Endothelial cell (in vitro differentiated cells): ENCODE results near the gene KANSL1L. TPM values are rescaled to one million over a fixed set of nuclear protein-coding genes. Genes with fewer than 3 reads are reported as not detected.

Experiments used
- DNase-seq: peaks from one replicate; pipeline ENCODE4 v3.0.0; 2021; ENCODE audit warnings: low spot score
- H3K27ac Mint-ChIP-seq: one replicate; pipeline ENCODE4 v1.8.0; 2021; ENCODE audit warnings: mixed read lengths, inconsistent platforms; ENCODE audit not compliant: unreplicated experiment
- H3K27me3 Mint-ChIP-seq: one replicate; pipeline ENCODE4 v1.8.0; 2021; ENCODE audit warnings: mild to moderate bottlenecking, moderate library complexity, mixed read lengths, inconsistent platforms; ENCODE audit not compliant: unreplicated experiment
- H3K36me3 Mint-ChIP-seq: one replicate; pipeline ENCODE4 v1.8.0; 2021; ENCODE audit warnings: mild to moderate bottlenecking, low read depth, mixed read lengths, inconsistent platforms; ENCODE audit not compliant: unreplicated experiment
- H3K4me1 Mint-ChIP-seq: one replicate; pipeline ENCODE4 v1.8.0; 2021; ENCODE audit warnings: mild to moderate bottlenecking, mixed read lengths, inconsistent platforms; ENCODE audit not compliant: unreplicated experiment
- H3K4me3 Mint-ChIP-seq: one replicate; pipeline ENCODE4 v1.8.0; 2021; ENCODE audit warnings: mild to moderate bottlenecking, mixed read lengths, inconsistent platforms; ENCODE audit not compliant: unreplicated experiment
- H3K9me3 Mint-ChIP-seq: one replicate; pipeline ENCODE4 v1.8.0; 2021; ENCODE audit warnings: mixed read lengths, inconsistent platforms; ENCODE audit not compliant: unreplicated experiment
- total RNA-seq: library from RNA; stranded (reverse); fragmentation: NEBNext Ultra II Directional; extraction: Animal tissue kit (Norgen Biotek cat#: 25700); gene quantifications from one replicate; pipeline ENCODE4 v1.2.1, GENCODE V29; 2021; ENCODE audit not compliant: unreplicated experiment
- TF ChIP-seq, protein P1 (sequence below): fragments of 200-600 bp; sonication (generic); IDR thresholded peaks from one replicate; pipeline ENCODE4 v1.5.0; 2021; ENCODE audit warnings: antibody characterized with exemption; ENCODE audit not compliant: unreplicated experiment

The KANSL1L gene
- total RNA-seq, 1 donor from 2014 or later = 13.0 TPM

DNA sequence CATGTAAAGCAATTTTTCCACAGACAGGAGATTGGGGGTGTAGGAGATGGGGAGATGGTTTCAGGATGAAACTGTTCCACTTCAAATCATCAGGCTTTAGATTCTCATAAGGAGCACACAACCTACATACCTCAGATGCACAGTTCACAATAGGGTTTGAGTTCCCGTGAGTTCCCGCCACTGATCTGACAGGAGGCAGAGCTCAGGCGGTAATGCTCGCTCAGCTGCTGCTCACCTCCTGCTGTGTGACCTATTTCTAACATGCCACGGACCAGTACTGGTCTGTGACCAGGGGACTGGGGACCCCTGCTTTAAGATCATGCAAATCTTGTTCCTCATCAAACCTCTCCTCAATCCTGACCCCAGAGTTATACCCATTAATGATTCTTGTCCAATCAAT lies 98.7 kb downstream of the KANSL1L start:
- no peaks in the 10 kb centered on the region for H3K9me3 Mint-ChIP-seq
- H3K27me3 Mint-ChIP-seq = no peaks in the 10 kb centered on the region
- H3K27ac Mint-ChIP-seq = no peak overlapping the region
- no peaks in the 10 kb centered on the region for H3K4me1 Mint-ChIP-seq
- TF ChIP-seq, protein P1, sequence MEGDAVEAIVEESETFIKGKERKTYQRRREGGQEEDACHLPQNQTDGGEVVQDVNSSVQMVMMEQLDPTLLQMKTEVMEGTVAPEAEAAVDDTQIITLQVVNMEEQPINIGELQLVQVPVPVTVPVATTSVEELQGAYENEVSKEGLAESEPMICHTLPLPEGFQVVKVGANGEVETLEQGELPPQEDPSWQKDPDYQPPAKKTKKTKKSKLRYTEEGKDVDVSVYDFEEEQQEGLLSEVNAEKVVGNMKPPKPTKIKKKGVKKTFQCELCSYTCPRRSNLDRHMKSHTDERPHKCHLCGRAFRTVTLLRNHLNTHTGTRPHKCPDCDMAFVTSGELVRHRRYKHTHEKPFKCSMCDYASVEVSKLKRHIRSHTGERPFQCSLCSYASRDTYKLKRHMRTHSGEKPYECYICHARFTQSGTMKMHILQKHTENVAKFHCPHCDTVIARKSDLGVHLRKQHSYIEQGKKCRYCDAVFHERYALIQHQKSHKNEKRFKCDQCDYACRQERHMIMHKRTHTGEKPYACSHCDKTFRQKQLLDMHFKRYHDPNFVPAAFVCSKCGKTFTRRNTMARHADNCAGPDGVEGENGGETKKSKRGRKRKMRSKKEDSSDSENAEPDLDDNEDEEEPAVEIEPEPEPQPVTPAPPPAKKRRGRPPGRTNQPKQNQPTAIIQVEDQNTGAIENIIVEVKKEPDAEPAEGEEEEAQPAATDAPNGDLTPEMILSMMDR = no peak
- no peak for DNase-seq
- no peak overlapping the region for H3K4me3 Mint-ChIP-seq
- H3K36me3 Mint-ChIP-seq = no peaks in the 10 kb centered on the region

DNA sequence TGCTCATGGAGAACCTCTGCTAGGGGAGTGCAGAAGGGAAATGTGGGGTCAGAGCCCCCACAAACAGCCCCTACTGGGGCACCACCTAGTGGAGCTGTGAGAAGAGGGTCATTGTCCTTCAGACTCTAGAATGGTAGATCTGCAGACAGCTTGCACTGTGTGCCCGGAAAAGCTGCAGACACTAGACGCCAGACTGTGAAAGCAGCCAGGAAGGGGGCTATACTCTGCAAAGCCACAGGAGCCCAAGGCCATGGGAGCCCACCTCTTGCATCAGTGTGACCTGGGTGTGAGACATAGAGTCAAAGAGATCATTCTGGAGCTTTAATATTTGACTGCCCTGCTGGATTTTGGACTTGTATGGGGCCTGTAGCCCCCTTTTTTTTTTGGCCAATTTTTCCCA lies 107.9 kb downstream of the KANSL1L start:
- Mint-ChIP-seq H3K27me3 (no peaks in the 10 kb centered on the region), H3K4me1 (no peaks in the 10 kb centered on the region), H3K4me3 (no peak overlapping the region), H3K36me3 (peaks cover 4% of the 10 kb centered on the region), H3K27ac (no peak overlapping the region), H3K9me3 (no peaks in the 10 kb centered on the region)
- TF ChIP-seq, protein P1 = no peak
- no peak for DNase-seq

DNA sequence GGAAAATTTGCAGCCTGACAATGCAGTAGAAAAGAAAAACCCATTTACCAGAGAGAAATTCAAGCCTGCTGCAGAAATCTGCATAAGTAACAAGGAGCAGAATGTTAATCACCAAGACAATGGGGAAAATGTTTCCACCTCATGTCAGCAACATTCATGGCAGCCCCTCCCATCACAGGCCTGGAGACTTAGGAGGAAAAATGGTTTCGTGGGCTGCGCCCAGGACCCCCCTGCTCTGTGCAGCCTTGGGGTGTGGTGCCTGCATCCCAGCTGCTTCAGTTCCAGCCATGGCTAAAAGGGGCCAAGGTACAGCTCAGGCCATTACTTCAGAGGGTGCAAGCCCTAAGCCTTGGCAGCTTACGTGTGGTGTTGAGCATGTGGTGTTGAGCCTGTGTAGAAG lies 115.4 kb downstream of the KANSL1L start:
- Mint-ChIP-seq H3K9me3 (no peaks in the 10 kb centered on the region), H3K27ac (no peak overlapping the region), H3K4me3 (peak overlapping the region; percentile 66), H3K4me1 (no peaks in the 10 kb centered on the region), H3K36me3 (peaks cover 29% of the 10 kb centered on the region), H3K27me3 (no peaks in the 10 kb centered on the region)
- DNase-seq = no peak
- TF ChIP-seq, protein P1 = no peak

DNA sequence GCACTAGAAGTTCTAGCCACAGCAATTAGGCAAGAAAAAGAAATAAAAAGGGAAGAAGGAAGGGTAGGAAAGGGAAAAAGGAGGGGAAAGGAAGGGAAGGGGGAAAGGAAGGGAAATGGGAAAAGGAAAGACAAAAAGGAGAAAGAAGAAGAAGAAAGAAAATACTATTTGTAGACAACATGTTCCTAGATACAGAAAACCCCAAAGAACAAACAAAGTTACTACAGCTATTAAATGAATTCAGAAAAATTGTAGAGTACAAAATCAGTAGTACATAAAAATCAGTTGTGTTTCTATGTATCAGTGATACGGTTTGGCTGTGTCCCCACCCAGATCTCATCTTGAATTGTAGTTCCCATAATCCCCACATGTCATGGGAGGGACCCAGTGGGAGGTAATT lies 116.5 kb downstream of the KANSL1L start:
- H3K27me3 Mint-ChIP-seq = no peaks in the 10 kb centered on the region
- H3K4me1 Mint-ChIP-seq = no peaks in the 10 kb centered on the region
- H3K4me3 Mint-ChIP-seq = peak overlapping the region; percentile 60
- no peak overlapping the region for H3K27ac Mint-ChIP-seq
- TF ChIP-seq, protein P1 = no peak
- H3K36me3 Mint-ChIP-seq = peaks cover 29% of the 10 kb centered on the region
- DNase-seq = no peak
- H3K9me3 Mint-ChIP-seq = no peaks in the 10 kb centered on the region

DNA sequence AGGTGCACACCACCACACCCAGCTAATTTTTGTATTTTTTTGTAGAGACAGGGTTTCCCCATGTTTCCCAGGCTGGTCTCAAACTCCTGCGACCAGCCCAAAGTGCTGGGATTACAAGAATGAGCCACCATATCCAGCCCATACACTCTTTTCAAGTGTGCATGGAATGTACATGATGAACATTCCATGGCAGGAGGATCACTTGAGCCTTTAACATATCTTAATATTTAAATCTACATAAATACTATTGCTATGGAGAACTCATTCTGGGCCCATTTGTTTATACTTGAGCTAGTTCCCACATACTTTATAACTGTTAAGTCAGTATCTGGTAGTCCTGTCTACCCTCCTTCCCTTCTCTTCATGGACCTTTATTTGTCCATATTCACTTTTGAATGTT lies 120.3 kb downstream of the KANSL1L start:
- no peaks in the 10 kb centered on the region for H3K4me1 Mint-ChIP-seq
- TF ChIP-seq, protein P1 = no peak
- DNase-seq = no peak
- H3K36me3 Mint-ChIP-seq = peaks cover 26% of the 10 kb centered on the region
- H3K27me3 Mint-ChIP-seq = no peaks in the 10 kb centered on the region
- H3K9me3 Mint-ChIP-seq = no peaks in the 10 kb centered on the region
- H3K27ac Mint-ChIP-seq = no peak overlapping the region
- H3K4me3 Mint-ChIP-seq = no peak overlapping the region
